Suprapubic skin (tissue), 4 donors: ENCODE data around the gene PRAME.

Experiments
- EP300 ChIP-seq: sonication (generic); formaldehyde crosslinking; IDR thresholded peaks from one replicate; pipeline ENCODE4 v1.6.1; 2017; ENCODE audit warnings: antibody characterized with exemption
- POLR2A ChIP-seq, 2 donors: fragments of 450-650 bp; IDR thresholded peaks; one replicate each; pipeline ENCODE4 v1.6.1; 2017; ENCODE audit warnings: antibody characterized with exemption in 2 of 2, mild to moderate bottlenecking in 2 of 2, moderate library complexity in 2 of 2
- POLR2AphosphoS5 ChIP-seq, 3 donors: sonication (generic); formaldehyde crosslinking; IDR thresholded peaks; one replicate each; pipeline ENCODE4 v1.6.1; 2017; ENCODE audit warnings: antibody characterized with exemption in 3 of 3
- TF ChIP-seq, protein P1 (sequence below), 2 donors: fragments of 200-600 bp in 1 of 2; fragments of 450-650 bp in 1 of 2; sonication (generic) in 1 of 2; IDR thresholded peaks; one replicate each; pipeline ENCODE4 v1.5.1; 2016 to 2019; ENCODE audit warnings: antibody characterized with exemption in 2 of 2, mild to moderate bottlenecking in 1 of 2, moderate library complexity in 1 of 2

- TF ChIP-seq, protein P1, sequence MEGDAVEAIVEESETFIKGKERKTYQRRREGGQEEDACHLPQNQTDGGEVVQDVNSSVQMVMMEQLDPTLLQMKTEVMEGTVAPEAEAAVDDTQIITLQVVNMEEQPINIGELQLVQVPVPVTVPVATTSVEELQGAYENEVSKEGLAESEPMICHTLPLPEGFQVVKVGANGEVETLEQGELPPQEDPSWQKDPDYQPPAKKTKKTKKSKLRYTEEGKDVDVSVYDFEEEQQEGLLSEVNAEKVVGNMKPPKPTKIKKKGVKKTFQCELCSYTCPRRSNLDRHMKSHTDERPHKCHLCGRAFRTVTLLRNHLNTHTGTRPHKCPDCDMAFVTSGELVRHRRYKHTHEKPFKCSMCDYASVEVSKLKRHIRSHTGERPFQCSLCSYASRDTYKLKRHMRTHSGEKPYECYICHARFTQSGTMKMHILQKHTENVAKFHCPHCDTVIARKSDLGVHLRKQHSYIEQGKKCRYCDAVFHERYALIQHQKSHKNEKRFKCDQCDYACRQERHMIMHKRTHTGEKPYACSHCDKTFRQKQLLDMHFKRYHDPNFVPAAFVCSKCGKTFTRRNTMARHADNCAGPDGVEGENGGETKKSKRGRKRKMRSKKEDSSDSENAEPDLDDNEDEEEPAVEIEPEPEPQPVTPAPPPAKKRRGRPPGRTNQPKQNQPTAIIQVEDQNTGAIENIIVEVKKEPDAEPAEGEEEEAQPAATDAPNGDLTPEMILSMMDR (IDR thresholded peaks at IDR 0.05): no peak
- TF ChIP-seq POLR2AphosphoS5 (IDR thresholded peaks at IDR 0.05) (no peak), POLR2A (IDR thresholded peaks at IDR 0.05) (no peak), EP300 (no peak)
Observed at GRCh38 chr22:22605074-22605404, 46.0 kb upstream of the PRAME start.
